ENCODE data around the gene COL6A3.

GRCh38 chr2:237297421-237298150, 116.4 kb downstream of the COL6A3 start:
- TF ChIP-seq CTCF (IDR thresholded peaks at IDR 0.05 in 2 of 3, conservative IDR thresholded peaks at IDR 0.05 in 1 of 3; ENCODE audit: insufficient read depth in 2 of 3, low read depth in 1 of 3, low read length in 3 of 3) (no peak), NR4A1 (CRISPR knock-in tag; IDR thresholded peaks at IDR 0.05) (no peak), NR4A1 (tag; IDR thresholded peaks at IDR 0.05) (no peak), SNAPC5 (CRISPR knock-in tag; IDR thresholded peaks at IDR 0.05) (no peak), ZBTB11 (CRISPR knock-in tag; IDR thresholded peaks at IDR 0.05) (no peak), KAT7 (CRISPR knock-in tag; IDR thresholded peaks at IDR 0.05; ENCODE audit: borderline replicate concordance) (no peak), MECOM (CRISPR knock-in tag; IDR thresholded peaks at IDR 0.05) (no peak)

Data from K562 (cell line).